GM23338 (cell line): ENCODE data around the gene ZNF282. TPM values are rescaled to one million over a fixed set of nuclear protein-coding genes. Genes with fewer than 3 reads are reported as not detected.

Experiments used
- ATAC-seq: fragments of 200-7000 bp; cut with Tn5 transposase; 3 replicates; pipeline ENCODE4 v1.9.1; 2020
- DNase-seq: peaks from one replicate; pipeline ENCODE4 v3.0.0-alpha.2; 2015; ENCODE audit warnings: low spot score
- H2AFZ ChIP-seq: fragments of 200-600 bp; sonication (generic); 2 replicates; pipeline ENCODE4 v1.8.0; 2016; ENCODE audit warnings: antibody characterized with exemption, mild to moderate bottlenecking, moderate library complexity
- H3F3A ChIP-seq: fragments of 200-600 bp; sonication (generic); replicated peaks from 2 replicates; pipeline ENCODE4 v1.8.0; 2017; ENCODE audit warnings: antibody characterized with exemption, mixed run types, low read depth
- H3K27ac ChIP-seq: fragments of 200-600 bp; sonication (generic); 2 replicates; pipeline ENCODE4 v1.6.1; 2016; ENCODE audit warnings: low read depth
- H3K27me3 ChIP-seq: fragments of 200-600 bp; sonication (generic); 2 replicates; pipeline ENCODE4 v1.8.0; 2016; ENCODE audit warnings: mild to moderate bottlenecking, mixed run types, moderate library complexity; ENCODE audit not compliant: insufficient read depth
- H3K36me3 ChIP-seq: fragments of 200-600 bp; sonication (generic); 2 replicates; pipeline ENCODE4 v1.8.0; 2016; ENCODE audit warnings: mild to moderate bottlenecking; ENCODE audit not compliant: insufficient read depth
- H3K4me1 ChIP-seq: fragments of 200-600 bp; sonication (generic); 2 replicates; pipeline ENCODE4 v1.8.0; 2016; ENCODE audit warnings: mild to moderate bottlenecking, moderate library complexity; ENCODE audit not compliant: insufficient read depth
- H3K4me2 ChIP-seq: fragments of 200-600 bp; sonication (generic); 2 replicates; pipeline ENCODE4 v1.7.1; 2017; ENCODE audit warnings: mixed run types
- H3K4me3 ChIP-seq: fragments of 200-600 bp; sonication (generic); 2 replicates; pipeline ENCODE4 v1.6.1; 2016; ENCODE audit warnings: mixed run types
- H3K79me2 ChIP-seq: fragments of 200-600 bp; sonication (generic); replicated peaks from 2 replicates; pipeline ENCODE4 v1.8.0; 2017; ENCODE audit warnings: mild to moderate bottlenecking; ENCODE audit not compliant: insufficient read depth
- H3K9me2 ChIP-seq: fragments of 200-600 bp; sonication (generic); 2 replicates; pipeline ENCODE4 v1.8.0; 2017; ENCODE audit not compliant: insufficient read depth
- H4K20me1 ChIP-seq: fragments of 200-600 bp; sonication (generic); replicated peaks from 2 replicates; pipeline ENCODE4 v1.8.0; 2017; ENCODE audit warnings: mild to moderate bottlenecking; ENCODE audit not compliant: insufficient read depth
- H3K27ac Mint-ChIP-seq: 2 replicates; pipeline ENCODE4 v1.8.0; 2020; ENCODE audit warnings: inconsistent platforms, mild to moderate bottlenecking, moderate library complexity, mixed read lengths
- H3K27me3 Mint-ChIP-seq: 3 replicates; pipeline ENCODE4 v1.8.0; 2022; ENCODE audit warnings: low read depth, mild to moderate bottlenecking, moderate library complexity, mixed read lengths, inconsistent platforms; ENCODE audit not compliant: insufficient read depth, poor library complexity
- H3K36me3 Mint-ChIP-seq: 3 replicates; pipeline ENCODE4 v1.8.0; 2021; ENCODE audit warnings: low read depth, mild to moderate bottlenecking, inconsistent platforms, moderate library complexity, mixed read lengths
- H3K4me1 Mint-ChIP-seq: 3 replicates; pipeline ENCODE4 v1.8.0; 2020; ENCODE audit warnings: mild to moderate bottlenecking, inconsistent platforms, mixed read lengths
- H3K4me3 Mint-ChIP-seq: 3 replicates; pipeline ENCODE4 v1.8.0; 2021; ENCODE audit warnings: moderate library complexity, mild to moderate bottlenecking, inconsistent platforms, mixed read lengths
- H3K9me3 Mint-ChIP-seq: 3 replicates; pipeline ENCODE4 v1.8.0; 2020; ENCODE audit warnings: moderate library complexity, mild to moderate bottlenecking, inconsistent platforms, mixed read lengths
- EZH2 ChIP-seq: fragments of 200-600 bp; sonication (generic); IDR thresholded peaks from one replicate; pipeline ENCODE4 v1.8.0; 2017; ENCODE audit warnings: antibody characterized with exemption, mild to moderate bottlenecking, low read depth; ENCODE audit not compliant: unreplicated experiment
- EZH2phosphoT487 ChIP-seq: fragments of 200-600 bp; sonication (generic); IDR thresholded peaks from one replicate; pipeline ENCODE4 v1.8.1; 2018; ENCODE audit warnings: antibody characterized with exemption; ENCODE audit not compliant: unreplicated experiment
- JUNB ChIP-seq: IDR thresholded peaks from one replicate; pipeline ENCODE4 v1.6.1; 2016; ENCODE audit warnings: antibody characterized with exemption; ENCODE audit not compliant: unreplicated experiment
- NANOG ChIP-seq: IDR thresholded peaks from 2 replicates; pipeline ENCODE4 v1.6.1; 2016; ENCODE audit warnings: antibody characterized with exemption, borderline replicate concordance
- POLR2AphosphoS5 ChIP-seq: IDR thresholded peaks from 2 replicates; pipeline ENCODE4 v1.6.1; 2016; ENCODE audit warnings: antibody characterized with exemption, low read depth
- STAT1 ChIP-seq: IDR thresholded peaks from one replicate; pipeline ENCODE4 v1.6.1; 2016; ENCODE audit warnings: antibody characterized with exemption; ENCODE audit not compliant: unreplicated experiment
- ZNF114 ChIP-seq: fragments of 250-450 bp; sonication (Bioruptor Pico); IDR thresholded peaks from 2 replicates; pipeline ENCODE4 v1.5.0; 2020; ENCODE audit warnings: mild to moderate bottlenecking, moderate library complexity
- polyA plus RNA-seq: library from polyadenylated mRNA; unstranded; fragments of >200 nt; fragmentation: Nextera tagmentation; extraction: Ambion mirVana; gene quantifications from 2 replicates; pipeline ENCODE4 v1.2.1, GENCODE V29; 2016
- total RNA-seq: library from RNA; depleted of rRNA; stranded (reverse); fragments of >200 nt; shearing (Covaris generic); gene quantifications from 2 replicates; pipeline ENCODE4 v1.2.3, GENCODE V29; 2014
- TF ChIP-seq, protein P1 (sequence below), 2 experiments: fragments of 200-600 bp in 1 of 2; sonication (generic) in 1 of 2; conservative IDR thresholded peaks; 2 replicates each; pipeline versions ENCODE4 v1.5.1 to v1.6.1; 2016 to 2017; ENCODE audit warnings: antibody characterized with exemption in 2 of 2, low read depth in 2 of 2, mild to moderate bottlenecking in 2 of 2, moderate library complexity in 1 of 2
- TF ChIP-seq, protein P2 (sequence below): IDR thresholded peaks from 2 replicates; pipeline ENCODE4 v1.6.1; 2016; ENCODE audit warnings: antibody characterized with exemption
- TF ChIP-seq, protein P3 (sequence below): IDR thresholded peaks from one replicate; pipeline ENCODE4 v1.6.1; 2018; ENCODE audit warnings: antibody characterized with exemption; ENCODE audit not compliant: unreplicated experiment

The ZNF282 gene
- total and polyA plus RNA-seq, 2 experiments from 2014 or later: 7.2 to 36.3 TPM

DNA sequence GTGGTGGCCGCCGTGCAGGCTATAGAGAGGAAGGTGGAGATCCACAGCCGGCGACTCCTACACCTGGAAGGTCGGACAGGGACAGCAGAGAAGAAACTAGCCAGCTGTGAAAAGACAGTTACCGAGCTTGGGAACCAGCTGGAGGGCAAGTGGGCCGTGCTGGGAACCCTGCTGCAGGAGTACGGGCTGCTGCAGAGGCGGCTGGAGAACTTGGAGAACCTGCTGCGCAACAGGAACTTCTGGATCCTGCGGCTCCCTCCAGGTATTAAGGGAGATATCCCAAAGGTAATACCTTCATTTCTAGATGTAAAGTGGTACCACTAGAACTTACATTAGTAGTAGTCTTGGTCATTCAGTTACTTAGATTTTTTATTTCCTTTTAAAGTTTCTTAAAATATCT is 41.3 kb upstream of the ZNF282 start:
- Histone ChIP-seq H3K27me3 (no peaks in the 10 kb centered on the region), H3K4me2 (no peak overlapping the region), H3K27ac (no peak overlapping the region), H3K79me2 (peaks cover 99% of the 10 kb centered on the region), H4K20me1 (peaks cover 74% of the 10 kb centered on the region), H3K9me2 (no peaks in the 10 kb centered on the region), H3F3A (peaks cover 24% of the 10 kb centered on the region), H3K36me3 (peaks cover 60% of the 10 kb centered on the region), H3K4me3 (no peak overlapping the region), H2AFZ (no peak overlapping the region), H3K4me1 (peaks cover 17% of the 10 kb centered on the region)
- Mint-ChIP-seq H3K27ac (no peak overlapping the region), H3K27me3 (peaks cover 7% of the 10 kb centered on the region), H3K36me3 (peaks cover 85% of the 10 kb centered on the region), H3K4me3 (no peak overlapping the region), H3K4me1 (peaks cover 23% of the 10 kb centered on the region), H3K9me3 (peaks cover 5% of the 10 kb centered on the region; the same call in 2 of the 3 replicates)
- ATAC-seq: no peak
- DNase-seq: no peak
- TF ChIP-seq NANOG: no peak
- TF ChIP-seq, protein P1, sequence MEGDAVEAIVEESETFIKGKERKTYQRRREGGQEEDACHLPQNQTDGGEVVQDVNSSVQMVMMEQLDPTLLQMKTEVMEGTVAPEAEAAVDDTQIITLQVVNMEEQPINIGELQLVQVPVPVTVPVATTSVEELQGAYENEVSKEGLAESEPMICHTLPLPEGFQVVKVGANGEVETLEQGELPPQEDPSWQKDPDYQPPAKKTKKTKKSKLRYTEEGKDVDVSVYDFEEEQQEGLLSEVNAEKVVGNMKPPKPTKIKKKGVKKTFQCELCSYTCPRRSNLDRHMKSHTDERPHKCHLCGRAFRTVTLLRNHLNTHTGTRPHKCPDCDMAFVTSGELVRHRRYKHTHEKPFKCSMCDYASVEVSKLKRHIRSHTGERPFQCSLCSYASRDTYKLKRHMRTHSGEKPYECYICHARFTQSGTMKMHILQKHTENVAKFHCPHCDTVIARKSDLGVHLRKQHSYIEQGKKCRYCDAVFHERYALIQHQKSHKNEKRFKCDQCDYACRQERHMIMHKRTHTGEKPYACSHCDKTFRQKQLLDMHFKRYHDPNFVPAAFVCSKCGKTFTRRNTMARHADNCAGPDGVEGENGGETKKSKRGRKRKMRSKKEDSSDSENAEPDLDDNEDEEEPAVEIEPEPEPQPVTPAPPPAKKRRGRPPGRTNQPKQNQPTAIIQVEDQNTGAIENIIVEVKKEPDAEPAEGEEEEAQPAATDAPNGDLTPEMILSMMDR (conservative IDR thresholded peaks at IDR 0.05; ENCODE audit: low read depth in 2 of 2): no peak

DNA sequence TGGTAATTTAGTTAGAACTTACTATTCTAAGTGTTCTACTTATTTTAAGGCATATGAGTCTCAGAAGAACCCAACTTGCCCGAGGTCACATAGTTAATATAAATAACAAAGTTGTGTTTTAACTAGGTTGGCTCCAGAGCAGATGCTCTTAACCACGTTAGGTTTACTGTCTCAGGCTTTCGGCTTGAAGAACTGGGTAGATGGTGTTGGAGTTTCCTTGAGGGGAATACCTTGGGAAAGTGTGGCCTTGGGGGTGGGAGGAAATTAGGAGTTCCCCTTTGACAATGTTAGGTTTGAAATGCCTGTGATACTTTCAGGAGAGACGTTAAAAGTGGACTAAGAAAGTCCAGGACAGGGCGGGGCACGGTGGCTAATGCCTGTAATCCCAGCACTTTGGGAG is 38.4 kb upstream of the ZNF282 start:
- H3K27ac Mint-ChIP-seq: no peak overlapping the region
- TF ChIP-seq JUNB (no peak), STAT1 (no peak), POLR2AphosphoS5 (no peak)
- TF ChIP-seq, protein P2, sequence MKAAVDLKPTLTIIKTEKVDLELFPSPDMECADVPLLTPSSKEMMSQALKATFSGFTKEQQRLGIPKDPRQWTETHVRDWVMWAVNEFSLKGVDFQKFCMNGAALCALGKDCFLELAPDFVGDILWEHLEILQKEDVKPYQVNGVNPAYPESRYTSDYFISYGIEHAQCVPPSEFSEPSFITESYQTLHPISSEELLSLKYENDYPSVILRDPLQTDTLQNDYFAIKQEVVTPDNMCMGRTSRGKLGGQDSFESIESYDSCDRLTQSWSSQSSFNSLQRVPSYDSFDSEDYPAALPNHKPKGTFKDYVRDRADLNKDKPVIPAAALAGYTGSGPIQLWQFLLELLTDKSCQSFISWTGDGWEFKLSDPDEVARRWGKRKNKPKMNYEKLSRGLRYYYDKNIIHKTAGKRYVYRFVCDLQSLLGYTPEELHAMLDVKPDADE: no peak
- ATAC-seq (no peak), DNase-seq (no peak)
- H3K4me3 Mint-ChIP-seq: no peak overlapping the region
- H3K9me2 ChIP-seq: no peaks in the 10 kb centered on the region
- H3K4me1 Mint-ChIP-seq: peaks cover 6% of the 10 kb centered on the region
- H3K9me3 Mint-ChIP-seq: peaks cover 5% of the 10 kb centered on the region; the same call in 2 of the 3 replicates
- peaks cover 99% of the 10 kb centered on the region for H3K79me2 ChIP-seq
- peaks cover 77% of the 10 kb centered on the region for H4K20me1 ChIP-seq
- H3F3A ChIP-seq: peaks cover 27% of the 10 kb centered on the region; the same call in 1 of the 2 replicates
- H3K4me2 ChIP-seq: no peak overlapping the region
- peak overlapping the region; percentile 69; the same call in 1 of the 2 replicates for H3K27ac ChIP-seq
- H3K36me3 Mint-ChIP-seq: peaks cover 93% of the 10 kb centered on the region
- no peaks in the 10 kb centered on the region; the same call in 1 of the 2 replicates for H3K4me1 ChIP-seq
- peaks cover 7% of the 10 kb centered on the region for H3K27me3 Mint-ChIP-seq
- no peak overlapping the region for H3K4me3 ChIP-seq
- H3K36me3 ChIP-seq: peaks cover 73% of the 10 kb centered on the region
- H3K27me3 ChIP-seq: no peaks in the 10 kb centered on the region
- no peak overlapping the region for H2AFZ ChIP-seq

DNA sequence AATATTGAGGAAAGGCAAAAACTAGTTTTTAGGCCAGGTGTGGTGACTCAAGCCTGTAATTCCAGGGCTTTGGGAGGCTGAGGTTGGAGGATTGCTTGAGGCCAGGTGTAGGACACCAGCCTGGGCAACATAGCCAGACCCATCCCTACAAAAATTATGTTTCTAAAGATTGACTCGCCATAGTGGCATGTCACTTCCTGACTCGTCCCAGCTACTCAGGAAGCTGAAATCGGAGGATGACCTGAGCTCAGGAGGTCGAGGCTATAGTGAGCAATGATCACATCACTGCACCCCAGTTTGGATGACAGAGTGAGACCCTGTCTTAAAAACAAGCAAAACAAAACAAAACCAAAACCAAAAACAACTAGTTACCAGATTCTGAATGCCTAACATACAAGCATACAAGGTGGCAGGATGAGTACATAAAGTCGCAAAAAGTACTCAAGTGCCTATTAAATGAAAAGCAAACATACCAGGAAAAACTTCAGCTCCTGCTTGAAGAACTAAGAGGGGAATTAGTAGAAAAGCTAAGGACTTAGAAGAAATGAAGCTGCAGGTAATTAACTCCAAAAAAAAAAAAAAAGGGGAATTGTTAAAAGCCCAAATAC is 34.0 kb upstream of the ZNF282 start:
- H3K27me3 Mint-ChIP-seq: peaks cover 7% of the 10 kb centered on the region
- no peak overlapping the region for H3K4me2 ChIP-seq
- no peak overlapping the region for H3K4me3 ChIP-seq
- H3K36me3 Mint-ChIP-seq: peaks cover 97% of the 10 kb centered on the region
- ATAC-seq (no peak), DNase-seq (no peak)
- H3K36me3 ChIP-seq: peaks cover 80% of the 10 kb centered on the region
- peaks cover 76% of the 10 kb centered on the region for H4K20me1 ChIP-seq
- H3K4me3 Mint-ChIP-seq: no peak overlapping the region
- peaks cover 4% of the 10 kb centered on the region; the same call in 2 of the 3 replicates for H3K4me1 Mint-ChIP-seq
- H3K27ac ChIP-seq: peak overlapping the region; percentile 67; the same call in 1 of the 2 replicates
- no peaks in the 10 kb centered on the region; the same call in 1 of the 2 replicates for H3K4me1 ChIP-seq
- peaks cover 100% of the 10 kb centered on the region for H3K79me2 ChIP-seq
- H2AFZ ChIP-seq: no peak overlapping the region
- H3K27me3 ChIP-seq: no peaks in the 10 kb centered on the region
- H3F3A ChIP-seq: peaks cover 35% of the 10 kb centered on the region
- H3K9me2 ChIP-seq: no peaks in the 10 kb centered on the region
- H3K9me3 Mint-ChIP-seq: no peaks in the 10 kb centered on the region
- H3K27ac Mint-ChIP-seq: no peak overlapping the region; the same call in 1 of the 2 replicates
- TF ChIP-seq EZH2phosphoT487 (no peak), ZNF114 (CRISPR knock-in tag) (no peak), POLR2AphosphoS5 (no peak), EZH2 (no peak), STAT1 (no peak), JUNB (no peak)
- TF ChIP-seq, protein P2: no peak
- TF ChIP-seq, protein P3, sequence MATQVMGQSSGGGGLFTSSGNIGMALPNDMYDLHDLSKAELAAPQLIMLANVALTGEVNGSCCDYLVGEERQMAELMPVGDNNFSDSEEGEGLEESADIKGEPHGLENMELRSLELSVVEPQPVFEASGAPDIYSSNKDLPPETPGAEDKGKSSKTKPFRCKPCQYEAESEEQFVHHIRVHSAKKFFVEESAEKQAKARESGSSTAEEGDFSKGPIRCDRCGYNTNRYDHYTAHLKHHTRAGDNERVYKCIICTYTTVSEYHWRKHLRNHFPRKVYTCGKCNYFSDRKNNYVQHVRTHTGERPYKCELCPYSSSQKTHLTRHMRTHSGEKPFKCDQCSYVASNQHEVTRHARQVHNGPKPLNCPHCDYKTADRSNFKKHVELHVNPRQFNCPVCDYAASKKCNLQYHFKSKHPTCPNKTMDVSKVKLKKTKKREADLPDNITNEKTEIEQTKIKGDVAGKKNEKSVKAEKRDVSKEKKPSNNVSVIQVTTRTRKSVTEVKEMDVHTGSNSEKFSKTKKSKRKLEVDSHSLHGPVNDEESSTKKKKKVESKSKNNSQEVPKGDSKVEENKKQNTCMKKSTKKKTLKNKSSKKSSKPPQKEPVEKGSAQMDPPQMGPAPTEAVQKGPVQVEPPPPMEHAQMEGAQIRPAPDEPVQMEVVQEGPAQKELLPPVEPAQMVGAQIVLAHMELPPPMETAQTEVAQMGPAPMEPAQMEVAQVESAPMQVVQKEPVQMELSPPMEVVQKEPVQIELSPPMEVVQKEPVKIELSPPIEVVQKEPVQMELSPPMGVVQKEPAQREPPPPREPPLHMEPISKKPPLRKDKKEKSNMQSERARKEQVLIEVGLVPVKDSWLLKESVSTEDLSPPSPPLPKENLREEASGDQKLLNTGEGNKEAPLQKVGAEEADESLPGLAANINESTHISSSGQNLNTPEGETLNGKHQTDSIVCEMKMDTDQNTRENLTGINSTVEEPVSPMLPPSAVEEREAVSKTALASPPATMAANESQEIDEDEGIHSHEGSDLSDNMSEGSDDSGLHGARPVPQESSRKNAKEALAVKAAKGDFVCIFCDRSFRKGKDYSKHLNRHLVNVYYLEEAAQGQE: no peak
